ENCODE data around the gene CREB3L2. TPM values are rescaled to one million over a fixed set of nuclear protein-coding genes. Genes with fewer than 3 reads are reported as not detected.

Gene CREB3L2
- total and polyA plus RNA-seq, 2 of the 8 experiments (the other 6 are each of a cell fraction or from before 2014, with no cell fraction given), result 14.4 to 48.3 TPM

GRCh38 chr7:137825489-137825888, 176.4 kb downstream of the CREB3L2 start:
- Histone ChIP-seq H2AK5ac (ENCODE audit: low read depth, low read length) (0 out of 2 replicates have a peak overlapping the region, but pooled peaks have one; percentile 24), H3K27ac (ENCODE audit: low read depth, low read length) (no peak overlapping the region), H2BK120ac (replicated peaks; ENCODE audit: low read depth, low read length) (no peak overlapping the region), H2BK15ac (ENCODE audit: low read length) (0 out of 2 replicates have a peak overlapping the region, but pooled peaks have one; percentile 54), H3K14ac (ENCODE audit: insufficient read length) (no peak overlapping the region), H4K5ac (ENCODE audit: insufficient read length, low read depth, low read length) (no peak overlapping the region), H3K79me2 (ENCODE audit: control insufficient read depth in 1 of 2, insufficient read depth in 2 of 2, low read length in 2 of 2) (no peaks in the 10 kb centered on the region), H2BK12ac (ENCODE audit: low read depth, low read length) (no peak overlapping the region; the same call in 1 of the 2 replicates), H3K36me3 (ENCODE audit: control insufficient read depth in 2 of 4, insufficient read depth in 4 of 4, low read length in 3 of 4) (no peaks in the 10 kb centered on the region; a peak in 1 of 8 replicates), H3K18ac (ENCODE audit: extremely low read depth, low read length) (no peak overlapping the region), H3K9ac (replicated peaks in 1 of 4; ENCODE audit: extremely low read depth in 1 of 4, low read depth in 3 of 4, low read length in 3 of 4) (no peak overlapping the region), H3K4me3 (ENCODE audit: extremely low read depth in 1 of 4, insufficient read depth in 2 of 4, low read depth in 3 of 4, low read length in 4 of 4) (no peak overlapping the region), H2BK20ac (ENCODE audit: low read length) (no peak overlapping the region), H3K56ac (replicated peaks; ENCODE audit: insufficient read length, low read depth, low read length) (no peak overlapping the region), H3K4ac (replicated peaks; ENCODE audit: insufficient read length, low read depth, low read length) (peak overlapping the region; percentile 75), H3K23ac (ENCODE audit: insufficient read length) (no peak overlapping the region), H3K4me1 (replicated peaks in 1 of 4; ENCODE audit: control insufficient read depth in 3 of 4, insufficient read depth in 4 of 4, low read length in 3 of 4) (peaks cover 4 to 9% (median 5%) of the 10 kb centered on the region in 4 experiments), H4K8ac (ENCODE audit: extremely low read depth, insufficient read depth, low read length) (no peak overlapping the region; the same call in 1 of the 2 replicates), H3K79me1 (ENCODE audit: low read depth, low read length) (no peaks in the 10 kb centered on the region), H4K91ac (replicated peaks; ENCODE audit: insufficient read length, low read length) (peak overlapping the region; percentile 28), H3K23me2 (ENCODE audit: low read depth, low read length) (peaks cover 3% of the 10 kb centered on the region; the same call in 1 of the 2 replicates), H2BK5ac (ENCODE audit: low read depth, low read length) (no peak overlapping the region), H3K4me2 (ENCODE audit: insufficient read depth in 1 of 2, low read depth in 2 of 2, low read length in 2 of 2) (no peak overlapping the region), H3K9me3 (ENCODE audit: insufficient read depth in 2 of 2, low read depth in 1 of 2, low read length in 1 of 2) (no peaks in the 10 kb centered on the region; a peak in 1 of 4 replicates), H4K20me1 (replicated peaks in 1 of 2; ENCODE audit: control insufficient read depth in 1 of 2, insufficient read depth in 2 of 2, low read length in 2 of 2) (no peaks in the 10 kb centered on the region), H2AFZ (ENCODE audit: low read length) (no peak overlapping the region), H3K27me3 (replicated peaks in 1 of 4; ENCODE audit: control insufficient read depth in 3 of 4, extremely low read depth in 1 of 4, insufficient read depth in 3 of 4, low read length in 3 of 4) (no peaks in the 10 kb centered on the region)
- ChIA-PET POLR2A (ENCODE audit: partially characterized antibody) (no interaction called here), CTCF (ENCODE audit: partially characterized antibody) (interaction anchor here (0.9 to 1.1 kb wide), 4 partner anchors 11 to 74 kb away, joined by 3 to 6 read pairs (median 4); partner anchors contain the start of gene DGKI)
- 82% methylated on average over 3 of the region's 3 CpGs; no CpG with 5 or more reads in 1 of the 2 experiments for WGBS, 2 experiments (ENCODE audit: extremely low coverage in 1 of 2, insufficient coverage in 1 of 2, insufficient read length in 1 of 2, insufficient replicate concordance in 2 of 2, low coverage in 1 of 2, low lambda C conversion rate in 2 of 2, missing lambda C conversion rate in 1 of 2)
- TF ChIP-seq EZH2 (IDR thresholded peaks at IDR 0.05; ENCODE audit: low read depth, low read length, severe bottlenecking), result no peak
- TF ChIP-seq BRCA1 (IDR thresholded peaks at IDR 0.05; ENCODE audit: low read depth, low read length), result no peak
- no peak for TF ChIP-seq CBX8 (IDR thresholded peaks at IDR 0.05; ENCODE audit: borderline replicate concordance, low read depth, low read length)
- no peak for TF ChIP-seq RBBP5 (IDR thresholded peaks at IDR 0.05; ENCODE audit: borderline replicate concordance, low read depth, low read length)
- no peak for TF ChIP-seq RAD21 (IDR thresholded peaks at IDR 0.05 in 1 of 2, conservative IDR thresholded peaks at IDR 0.05 in 1 of 2; ENCODE audit: low read depth in 2 of 2, low read length in 2 of 2)
- no peak for TF ChIP-seq SP1 (IDR thresholded peaks at IDR 0.05; ENCODE audit: low read depth, low read length)
- no peak for TF ChIP-seq RNF2 (IDR thresholded peaks at IDR 0.05; ENCODE audit: borderline replicate concordance, low read depth, low read length, missing control alignments, poor library complexity, severe bottlenecking)
- TF ChIP-seq CTBP2 (IDR thresholded peaks at IDR 0.05; ENCODE audit: borderline replicate concordance, insufficient read depth, insufficient read length, low read length), result no peak
- no peak for TF ChIP-seq POLR2A (IDR thresholded peaks at IDR 0.05; ENCODE audit: control extremely low read depth in 1 of 2, low read depth in 2 of 2, low read length in 2 of 2)
- FAIRE-seq, result no peak
- DNase-seq (ENCODE audit: low read depth in 1 of 2, low spot score in 2 of 2), result no peak
